CD8-positive, alpha-beta memory T cell (primary cell): ENCODE data around the gene TMEM117. TPM values are rescaled to one million over a fixed set of nuclear protein-coding genes. Genes with fewer than 3 reads are reported as not detected.

Experiments used
- CTCF ChIA-PET: fragments of 350-600 bp; sonication (Branson Sonifier 250); formaldehyde crosslinking; loops from one replicate; lab custom pipeline; 2021; ENCODE audit warnings: antibody characterized with exemption; lab: Charles Lee
- POLR2A ChIA-PET: fragments of 350-600 bp; sonication (Branson Sonifier 250); formaldehyde crosslinking; loops from one replicate; lab custom pipeline; 2021; ENCODE audit warnings: antibody characterized with exemption; lab: Charles Lee
- DNase-seq, 5 donors: peaks; one replicate each; pipeline versions ENCODE4 v3.0.0 to v3.0.0-alpha.2; 2020 to 2022; ENCODE audit warnings: mixed read lengths in 1 of 5
- H3K27ac ChIP-seq: one replicate; pipeline ENCODE4 v1.7.0; 2013; ENCODE audit warnings: low read depth, mild to moderate bottlenecking, low read length, moderate library complexity
- H3K27me3 ChIP-seq: 2 replicates; pipeline ENCODE4 v1.7.0; 2013; ENCODE audit warnings: low read length, mild to moderate bottlenecking; ENCODE audit not compliant: insufficient read depth, poor library complexity, severe bottlenecking
- H3K36me3 ChIP-seq: 2 replicates; pipeline ENCODE4 v1.7.0; 2013; ENCODE audit warnings: mild to moderate bottlenecking, low read length, moderate library complexity; ENCODE audit not compliant: insufficient read depth
- H3K4me1 ChIP-seq: 2 replicates; pipeline ENCODE4 v1.7.0; 2013; ENCODE audit warnings: mild to moderate bottlenecking, low read length, moderate library complexity; ENCODE audit not compliant: insufficient read depth
- H3K4me3 ChIP-seq: 2 replicates; pipeline ENCODE4 v1.7.0; 2013; ENCODE audit warnings: mild to moderate bottlenecking, low read length
- H3K9me3 ChIP-seq: 2 replicates; pipeline ENCODE4 v1.7.0; 2013; ENCODE audit warnings: mild to moderate bottlenecking, low read length
- H3K27ac Mint-ChIP-seq, 8 donors: one replicate each; pipeline ENCODE4 v1.8.0; 2020 to 2021; ENCODE audit warnings: mixed read lengths in 8 of 8, mild to moderate bottlenecking in 6 of 8, inconsistent platforms in 3 of 8, moderate library complexity in 3 of 8
- H3K27me3 Mint-ChIP-seq, 2 donors: one replicate each; pipeline ENCODE4 v1.8.0; 2020 to 2021; ENCODE audit warnings: mixed read lengths in 2 of 2, mild to moderate bottlenecking in 1 of 2, moderate library complexity in 1 of 2
- H3K36me3 Mint-ChIP-seq, 3 donors: one replicate each; pipeline ENCODE4 v1.8.0; 2020 to 2021; ENCODE audit warnings: mixed read lengths in 3 of 3, inconsistent platforms in 1 of 3, mild to moderate bottlenecking in 1 of 3
- H3K4me1 Mint-ChIP-seq, 3 donors: one replicate each; pipeline ENCODE4 v1.8.0; 2020 to 2021; ENCODE audit warnings: mixed read lengths in 3 of 3, inconsistent platforms in 1 of 3, mild to moderate bottlenecking in 1 of 3
- H3K4me3 Mint-ChIP-seq, 7 donors: one replicate each; pipeline ENCODE4 v1.8.0; 2020 to 2021; ENCODE audit warnings: mixed read lengths in 7 of 7, mild to moderate bottlenecking in 6 of 7, moderate library complexity in 4 of 7, inconsistent platforms in 2 of 7
- H3K9me3 Mint-ChIP-seq, 5 donors: one replicate each; pipeline ENCODE4 v1.8.0; 2020 to 2022; ENCODE audit warnings: mixed read lengths in 5 of 5, mild to moderate bottlenecking in 3 of 5, moderate library complexity in 2 of 5, inconsistent platforms in 1 of 5
- polyA plus RNA-seq: library from polyadenylated mRNA; unstranded; fragments of 300-500 nt; fragmentation: Illumina TruSeq; gene quantifications from one replicate; pipeline ENCODE4 v1.2.3, GENCODE V29; 2021
- total RNA-seq, 2 experiments: library from RNA; stranded (reverse); gene quantifications; one replicate each; pipeline ENCODE4 v1.2.3, GENCODE V29; 2021

TMEM117 gene
- total and polyA plus RNA-seq, 3 experiments from 2014 or later: 1.4 to 6.2 (median 1.8) TPM

- CTCF ChIA-PET: no interaction called here
- Histone ChIP-seq H3K9me3 (no peaks in the 10 kb centered on the region), H3K27me3 (no peaks in the 10 kb centered on the region), H3K4me3 (no peak overlapping the region), H3K36me3 (no peaks in the 10 kb centered on the region), H3K4me1 (no peaks in the 10 kb centered on the region), H3K27ac (no peak overlapping the region)
- H3K27ac Mint-ChIP-seq: no peak overlapping the region
- no peaks in the 10 kb centered on the region for H3K4me1 Mint-ChIP-seq
- H3K27me3 Mint-ChIP-seq: peaks cover 0 to 3% of the 10 kb centered on the region in 2 donors
- H3K9me3 Mint-ChIP-seq: peaks cover 0 to 4% (median 0%) of the 10 kb centered on the region in 5 donors
- POLR2A ChIA-PET: no interaction called here
- H3K4me3 Mint-ChIP-seq: no peak overlapping the region
- H3K36me3 Mint-ChIP-seq: peaks cover 0 to 25% (median 4%) of the 10 kb centered on the region in 3 donors
- no peak for DNase-seq
Observed at GRCh38 chr12:44223736-44224135, 387.9 kb downstream of the TMEM117 start.

- H3K36me3 Mint-ChIP-seq: peaks cover 0 to 18% (median 4%) of the 10 kb centered on the region in 3 donors
- H3K4me3 ChIP-seq: no peak overlapping the region
- H3K9me3 Mint-ChIP-seq: no peaks in the 10 kb centered on the region
- peak overlapping the region in 1 of 8 donors; percentile 24 for H3K27ac Mint-ChIP-seq
- H3K27me3 ChIP-seq: no peaks in the 10 kb centered on the region
- no peak for DNase-seq
- H3K4me3 Mint-ChIP-seq: no peak overlapping the region
- CTCF ChIA-PET: no interaction called here
- no peaks in the 10 kb centered on the region for H3K36me3 ChIP-seq
- no peaks in the 10 kb centered on the region for H3K4me1 Mint-ChIP-seq
- no peaks in the 10 kb centered on the region for H3K4me1 ChIP-seq
- H3K9me3 ChIP-seq: no peaks in the 10 kb centered on the region
- H3K27me3 Mint-ChIP-seq: peaks cover 0 to 3% of the 10 kb centered on the region in 2 donors
- no peak overlapping the region for H3K27ac ChIP-seq
- POLR2A ChIA-PET: no interaction called here
Observed at GRCh38 chr12:44224399-44225148, 388.7 kb downstream of the TMEM117 start.

- Mint-ChIP-seq H3K27ac (no peak overlapping the region), H3K27me3 (peaks cover 0 to 3% of the 10 kb centered on the region in 2 donors), H3K4me3 (no peak overlapping the region), H3K4me1 (no peaks in the 10 kb centered on the region), H3K9me3 (no peaks in the 10 kb centered on the region), H3K36me3 (peaks cover 0 to 12% (median 4%) of the 10 kb centered on the region in 3 donors)
- H3K4me3 ChIP-seq: no peak overlapping the region
- H3K27ac ChIP-seq: no peak overlapping the region
- H3K36me3 ChIP-seq: no peaks in the 10 kb centered on the region
- DNase-seq: no peak
- ChIA-PET POLR2A (no interaction called here), CTCF (no interaction called here)
- no peaks in the 10 kb centered on the region for H3K9me3 ChIP-seq
- no peaks in the 10 kb centered on the region for H3K4me1 ChIP-seq
- no peaks in the 10 kb centered on the region for H3K27me3 ChIP-seq
Observed at GRCh38 chr12:44225149-44225510, 389.2 kb downstream of the TMEM117 start.

- no peak overlapping the region for H3K4me3 ChIP-seq
- H3K4me1 ChIP-seq: no peaks in the 10 kb centered on the region
- Mint-ChIP-seq H3K9me3 (no peaks in the 10 kb centered on the region), H3K4me1 (no peaks in the 10 kb centered on the region), H3K4me3 (no peak overlapping the region), H3K27ac (no peak overlapping the region), H3K27me3 (no peaks in the 10 kb centered on the region), H3K36me3 (peaks cover 0 to 5% (median 0%) of the 10 kb centered on the region in 3 donors)
- ChIA-PET POLR2A (no interaction called here), CTCF (no interaction called here)
- no peaks in the 10 kb centered on the region for H3K27me3 ChIP-seq
- H3K36me3 ChIP-seq: no peaks in the 10 kb centered on the region
- no peak overlapping the region for H3K27ac ChIP-seq
- no peak for DNase-seq
- no peaks in the 10 kb centered on the region for H3K9me3 ChIP-seq
Observed at GRCh38 chr12:44227616-44228015, 391.7 kb downstream of the TMEM117 start.

- no peak for DNase-seq
- Mint-ChIP-seq H3K4me1 (no peaks in the 10 kb centered on the region), H3K27me3 (no peaks in the 10 kb centered on the region), H3K9me3 (no peaks in the 10 kb centered on the region), H3K27ac (no peak overlapping the region), H3K4me3 (no peak overlapping the region), H3K36me3 (no peaks in the 10 kb centered on the region)
- Histone ChIP-seq H3K36me3 (no peaks in the 10 kb centered on the region), H3K4me3 (no peak overlapping the region), H3K27ac (no peak overlapping the region), H3K27me3 (no peaks in the 10 kb centered on the region), H3K4me1 (no peaks in the 10 kb centered on the region), H3K9me3 (no peaks in the 10 kb centered on the region)
- ChIA-PET CTCF (no interaction called here), POLR2A (no interaction called here)
Observed at GRCh38 chr12:44229846-44230245, 394.0 kb downstream of the TMEM117 start.

GRCh38 chr12:44235674-44236073 lies 399.8 kb downstream of the TMEM117 start:
- DNase-seq: no peak
- Mint-ChIP-seq H3K36me3 (peaks cover 0 to 11% (median 0%) of the 10 kb centered on the region in 3 donors), H3K4me3 (no peak overlapping the region), H3K27me3 (no peaks in the 10 kb centered on the region), H3K9me3 (no peaks in the 10 kb centered on the region), H3K4me1 (no peaks in the 10 kb centered on the region), H3K27ac (no peak overlapping the region)
- CTCF ChIA-PET: no interaction called here
- no peak overlapping the region for H3K4me3 ChIP-seq
- no peaks in the 10 kb centered on the region for H3K4me1 ChIP-seq
- H3K36me3 ChIP-seq: no peaks in the 10 kb centered on the region
- POLR2A ChIA-PET: no interaction called here
- H3K27me3 ChIP-seq: no peaks in the 10 kb centered on the region
- no peaks in the 10 kb centered on the region for H3K9me3 ChIP-seq
- no peak overlapping the region for H3K27ac ChIP-seq

GRCh38 chr12:44240186-44240585 lies 404.3 kb downstream of the TMEM117 start:
- CTCF ChIA-PET: no interaction called here
- Histone ChIP-seq H3K4me3 (no peak overlapping the region), H3K27me3 (no peaks in the 10 kb centered on the region), H3K4me1 (no peaks in the 10 kb centered on the region), H3K36me3 (no peaks in the 10 kb centered on the region), H3K27ac (no peak overlapping the region), H3K9me3 (no peaks in the 10 kb centered on the region)
- Mint-ChIP-seq H3K4me1 (no peaks in the 10 kb centered on the region), H3K27ac (no peak overlapping the region), H3K9me3 (peaks cover 0 to 14% (median 5%) of the 10 kb centered on the region in 5 donors), H3K27me3 (no peaks in the 10 kb centered on the region), H3K4me3 (no peak overlapping the region), H3K36me3 (peaks cover 0 to 40% (median 0%) of the 10 kb centered on the region in 3 donors)
- POLR2A ChIA-PET: no interaction called here
- no peak for DNase-seq

GRCh38 chr12:44245932-44246331 lies 410.1 kb downstream of the TMEM117 start:
- Histone ChIP-seq H3K36me3 (no peaks in the 10 kb centered on the region), H3K9me3 (no peaks in the 10 kb centered on the region), H3K4me1 (no peaks in the 10 kb centered on the region), H3K4me3 (no peak overlapping the region), H3K27ac (no peak overlapping the region), H3K27me3 (no peaks in the 10 kb centered on the region)
- H3K27ac Mint-ChIP-seq: no peak overlapping the region
- ChIA-PET POLR2A (no interaction called here), CTCF (no interaction called here)
- peaks cover 0 to 22% (median 12%) of the 10 kb centered on the region in 5 donors for H3K9me3 Mint-ChIP-seq
- H3K4me3 Mint-ChIP-seq: no peak overlapping the region
- no peaks in the 10 kb centered on the region for H3K27me3 Mint-ChIP-seq
- no peak for DNase-seq
- peaks cover 3 to 71% (median 4%) of the 10 kb centered on the region in 3 donors for H3K36me3 Mint-ChIP-seq
- no peaks in the 10 kb centered on the region for H3K4me1 Mint-ChIP-seq
